HG03175 (cell line): ENCODE data around the gene OMG.
"Not testable (repeated sequence)": the region's sequence is repeated elsewhere in the genome, so short reads cannot be mapped to it uniquely, and the experiment has no call there.

Source experiments
- ATAC-seq: cut with Tn5 transposase; IDR thresholded peaks from one replicate; pipeline ENCODE4 v1.9.1; 2021; ENCODE audit warnings: mild to moderate bottlenecking, moderate library complexity; ENCODE audit not compliant: unreplicated experiment

OMG gene

DNA sequence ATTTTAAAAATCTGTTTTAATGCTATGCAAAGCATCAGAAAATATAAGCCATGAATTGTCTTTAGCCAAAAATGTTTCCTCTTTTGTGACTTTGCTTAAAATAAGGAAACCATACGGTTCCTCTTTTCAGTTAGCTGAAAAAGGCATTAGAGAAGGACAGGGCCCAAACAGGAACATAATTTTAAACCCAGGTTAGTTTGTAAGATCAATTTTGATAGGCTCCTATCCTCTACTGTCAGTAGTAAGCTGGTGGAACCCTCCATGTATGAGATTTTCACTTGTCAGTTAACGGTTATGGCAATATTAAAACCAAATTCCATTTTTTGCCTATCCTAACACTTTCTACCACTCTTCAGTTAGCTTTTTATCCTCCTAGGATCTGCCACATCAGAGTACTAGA, 12.5 kb upstream of the OMG start:
- no peak for ATAC-seq

DNA sequence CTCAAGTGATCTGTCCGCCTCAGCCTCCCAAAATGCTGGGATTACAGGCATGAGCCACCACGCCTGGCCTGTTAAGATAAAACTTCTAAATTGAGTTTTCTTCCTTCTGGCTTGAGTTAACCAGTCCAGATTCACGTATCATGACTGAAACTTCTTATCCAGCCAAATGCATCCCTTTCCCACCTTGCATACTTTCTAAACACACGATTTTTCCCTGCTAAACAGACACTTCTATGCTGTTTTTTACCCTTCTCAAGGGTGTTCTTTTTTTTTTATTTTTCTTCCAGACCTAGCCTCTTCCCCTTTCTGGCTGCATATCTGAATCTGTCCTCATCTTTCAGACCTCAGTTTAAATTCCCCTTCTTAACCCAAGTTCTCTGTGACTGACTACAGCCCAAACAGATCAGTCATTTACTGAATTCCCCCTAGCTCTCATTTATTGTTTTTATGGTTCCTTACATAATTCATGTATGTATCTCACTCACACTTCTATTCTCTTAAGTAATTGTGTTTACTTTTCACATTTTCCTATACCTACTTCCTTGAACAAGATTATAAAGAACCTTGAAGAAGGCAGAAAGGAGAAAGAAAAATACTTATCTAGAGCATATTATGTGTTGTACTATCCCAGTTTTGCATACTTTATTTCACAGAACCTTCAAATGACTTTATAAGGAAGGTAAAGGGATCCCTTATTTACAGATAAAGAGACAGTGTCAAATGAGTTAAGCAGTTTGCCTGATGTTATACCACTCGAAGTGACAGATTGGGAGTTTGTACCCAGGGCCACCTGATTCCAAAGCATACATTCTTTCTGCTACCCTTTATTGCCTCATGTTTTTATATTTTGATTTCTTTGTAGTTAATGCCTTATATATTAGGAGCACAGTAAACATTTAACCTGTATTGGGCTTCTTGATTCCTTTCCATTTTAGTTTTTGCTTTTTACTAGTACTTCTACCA, 11.6 kb upstream of the OMG start:
- ATAC-seq, result no peak

DNA sequence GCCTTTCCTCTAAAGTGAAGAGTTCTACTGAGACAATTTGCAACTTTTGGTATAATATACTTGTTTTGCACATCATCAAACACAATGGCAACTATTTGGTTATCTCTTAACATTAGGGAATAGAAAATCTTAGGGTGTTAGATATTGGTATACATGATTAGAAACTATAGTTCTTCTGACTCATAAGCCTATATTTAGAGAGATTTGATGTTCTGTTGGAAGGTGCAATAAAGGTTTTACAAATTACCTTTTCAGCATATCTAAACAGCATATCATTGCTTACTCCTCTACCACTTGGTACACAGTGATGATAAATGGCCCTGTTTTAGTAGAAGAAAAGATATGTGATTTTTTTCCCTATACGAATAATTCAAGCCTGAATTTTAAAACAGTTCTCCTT, 10.6 kb upstream of the OMG start:
- no peak for ATAC-seq

GRCh38 chr17:31299624-31300023, 2.6 kb upstream of the OMG start:
- no peak for ATAC-seq

GRCh38 chr17:31296142-31296541, 897 bp downstream of the OMG start:
- no peak for ATAC-seq

GRCh38 chr17:31295489-31295871, 1.6 kb downstream of the OMG start:
- no peak for ATAC-seq

- ATAC-seq, result no peak
Observed at GRCh38 chr17:31294820-31295488, 2.1 kb downstream of the OMG start.

GRCh38 chr17:31294231-31294630, 2.8 kb downstream of the OMG start:
- no peak for ATAC-seq

- ATAC-seq, result no peak
Observed at GRCh38 chr17:31293581-31293980, 3.5 kb downstream of the OMG start.

- no peak for ATAC-seq
Observed at GRCh38 chr17:31291820-31292219, 5.2 kb downstream of the OMG start.

- ATAC-seq, result no peak
Observed at GRCh38 chr17:31289790-31290189, 7.2 kb downstream of the OMG start.

DNA sequence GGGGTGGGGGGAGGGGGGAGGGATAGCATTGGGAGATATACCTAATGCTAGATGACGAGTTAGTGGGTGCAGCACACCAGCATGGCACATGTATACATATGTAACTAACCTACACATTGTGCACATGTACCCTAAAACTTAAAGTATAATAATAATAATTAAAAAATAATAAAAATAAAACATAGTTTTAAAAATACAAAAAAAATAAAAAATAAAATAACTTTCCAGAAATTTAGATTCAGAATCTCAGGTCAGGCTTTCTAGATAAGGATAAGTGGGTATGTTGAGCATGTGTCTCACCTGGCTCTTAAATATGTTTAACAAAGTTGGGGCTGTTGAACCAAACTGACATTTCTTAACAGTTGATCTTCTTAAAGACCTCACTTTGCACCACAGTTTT, 9.1 kb downstream of the OMG start:
- not testable (repeated sequence) for ATAC-seq

- no peak for ATAC-seq
Observed at GRCh38 chr17:31286587-31286986, 10.5 kb downstream of the OMG start.

DNA sequence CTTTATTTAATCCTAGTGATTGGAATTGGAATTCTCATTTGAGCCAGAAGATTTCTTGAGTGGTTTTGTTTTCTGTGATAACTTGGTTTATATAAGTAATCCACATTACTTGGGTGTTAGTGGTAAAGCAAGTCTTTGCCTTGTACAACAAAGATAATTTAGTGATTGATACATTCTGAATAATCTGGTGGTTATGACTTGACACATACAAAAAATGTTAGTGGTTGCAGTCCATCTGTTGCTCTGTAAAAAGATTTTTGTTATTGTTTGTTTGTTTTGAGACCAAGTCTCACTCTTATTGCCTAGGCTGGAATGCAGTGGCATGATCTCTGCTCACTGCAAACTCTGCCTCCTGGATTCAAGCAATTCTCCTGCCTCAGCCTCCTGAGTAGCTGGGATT, 13.2 kb downstream of the OMG start:
- no peak for ATAC-seq

- ATAC-seq, result no peak
Observed at GRCh38 chr17:31281061-31281460, 16.0 kb downstream of the OMG start.

DNA sequence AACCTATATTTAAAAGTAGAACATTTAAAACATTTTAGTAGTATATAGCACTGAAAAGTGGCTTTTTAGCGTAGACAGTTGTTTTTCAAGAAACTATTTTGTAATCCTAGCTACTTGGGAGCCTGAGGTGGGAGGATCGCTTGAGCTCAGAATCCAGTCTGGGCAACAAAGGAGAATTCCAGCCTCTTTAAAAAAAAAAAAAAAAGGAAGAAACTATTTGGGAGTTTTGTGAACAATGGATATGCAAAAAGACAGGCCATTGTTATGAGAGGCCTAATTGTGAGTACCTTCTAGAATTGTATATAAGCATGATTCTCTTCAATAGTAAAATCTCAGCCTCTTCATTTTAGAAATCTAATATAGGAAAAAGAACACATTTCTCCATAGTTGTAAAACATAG, 17.6 kb downstream of the OMG start:
- ATAC-seq, result no peak

GRCh38 chr17:31275116-31275515, 21.9 kb downstream of the OMG start:
- no peak for ATAC-seq

GRCh38 chr17:31274252-31274651, 22.8 kb downstream of the OMG start:
- no peak for ATAC-seq

GRCh38 chr17:31273516-31273915, 23.5 kb downstream of the OMG start:
- no peak for ATAC-seq

DNA sequence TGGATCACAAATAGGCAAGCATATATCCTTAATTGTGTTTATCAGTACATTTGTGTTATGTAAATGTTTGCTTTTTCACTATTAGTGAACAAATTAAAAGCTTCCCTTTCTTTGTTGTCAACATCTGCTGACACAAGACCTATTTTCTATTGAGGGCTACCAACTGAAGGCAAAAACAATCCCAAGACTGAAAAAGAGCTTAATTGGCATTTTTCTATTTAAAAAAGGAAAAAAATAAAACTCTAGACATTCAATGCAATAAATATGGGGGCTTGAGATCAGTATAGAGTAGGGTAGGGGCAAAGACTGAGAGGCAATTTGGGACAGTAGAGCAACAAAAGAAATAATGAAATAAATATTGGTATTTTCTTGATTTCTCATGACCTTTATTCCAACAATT, 24.2 kb downstream of the OMG start:
- ATAC-seq, result no peak

GRCh38 chr17:31272236-31272635, 24.8 kb downstream of the OMG start:
- no peak for ATAC-seq

- ATAC-seq, result no peak
Observed at GRCh38 chr17:31269578-31269983, 27.5 kb downstream of the OMG start.
